Right ventricle myocardium superior (tissue), 1 donor: Measurements from ENCODE around the gene CIC. TPM values are rescaled to one million over a fixed set of nuclear protein-coding genes. Genes with fewer than 3 reads are reported as not detected.
A peak's percentile ranks its signal among the peaks of the same experiment; 100 is the strongest.

Experiments
- ATAC-seq: fragments of 200-7000 bp; cut with Tn5 transposase; one replicate; pipeline ENCODE4 v1.9.1; 2020; ENCODE audit warnings: mild to moderate bottlenecking; ENCODE audit not compliant: poor library complexity
- DNase-seq: peaks from one replicate; pipeline ENCODE4 v3.0.0-alpha.2; 2020
- intact Hi-C: fragments of 100-400 bp; cut with DNase I; formaldehyde crosslinking; loops from one replicate; pipeline ENCODE4 v1.11.2; 2022
- total RNA-seq: library from RNA; stranded (reverse); fragmentation: NEBNext Ultra II Directional; extraction: Animal tissue kit (Norgen Biotek cat#: 25700); gene quantifications from one replicate; pipeline ENCODE4 v1.2.1, GENCODE V29; 2021
- donor health status: DM: no; HTN: yes; CAD: no; lungs with severe emphysema.

Gene CIC
- total RNA-seq, 1 donor from 2014 or later: 33.6 TPM

DNA sequence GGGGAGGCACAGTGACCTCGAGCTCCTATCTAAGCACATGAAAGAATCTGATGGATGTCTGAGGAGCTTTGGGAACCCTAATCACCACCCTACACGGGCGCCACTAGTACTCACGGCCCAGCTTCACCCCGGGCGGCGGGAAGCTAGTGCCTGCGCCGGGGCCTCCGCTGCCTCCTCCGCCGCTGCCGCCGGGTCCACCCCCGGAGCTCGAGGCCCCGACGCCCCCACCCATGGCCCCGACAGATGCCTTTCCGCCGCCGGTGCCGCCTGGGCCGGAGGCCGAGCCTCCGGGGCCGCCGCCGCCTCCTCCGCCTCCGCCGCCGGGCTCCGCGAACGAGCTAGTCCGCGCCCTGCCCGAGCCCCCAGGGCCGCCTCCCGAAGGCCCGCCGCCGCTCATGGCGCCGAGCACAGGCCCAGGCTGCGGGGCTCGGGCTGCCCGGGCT, 27.0 kb upstream of the CIC start:
- ATAC-seq: no peak
- peak; percentile 69 for DNase-seq
- intact Hi-C loops: no loop called here

GRCh38 chr19:42242512-42243409, 26.3 kb upstream of the CIC start, which contains the start of gene GSK3A:
TSS of gene GSK3A (minus strand) at chr19:42242602. CDS start at chr19:42242465, 137 bp downstream.
- peak; percentile 84 for ATAC-seq
- DNase-seq: peak; percentile 99
- intact Hi-C loops: no loop called here

- ATAC-seq (peak; percentile 57), DNase-seq (peak; percentile 95)
- intact Hi-C loops: no loop called here
These were observed 24.5 kb upstream of the CIC start for GRCh38 chr19:42244347-42245220.

GRCh38 chr19:42245231-42245630, 23.8 kb upstream of the CIC start:
- intact Hi-C loops: no loop called here
- DNase-seq: no peak
- ATAC-seq: no peak

DNA sequence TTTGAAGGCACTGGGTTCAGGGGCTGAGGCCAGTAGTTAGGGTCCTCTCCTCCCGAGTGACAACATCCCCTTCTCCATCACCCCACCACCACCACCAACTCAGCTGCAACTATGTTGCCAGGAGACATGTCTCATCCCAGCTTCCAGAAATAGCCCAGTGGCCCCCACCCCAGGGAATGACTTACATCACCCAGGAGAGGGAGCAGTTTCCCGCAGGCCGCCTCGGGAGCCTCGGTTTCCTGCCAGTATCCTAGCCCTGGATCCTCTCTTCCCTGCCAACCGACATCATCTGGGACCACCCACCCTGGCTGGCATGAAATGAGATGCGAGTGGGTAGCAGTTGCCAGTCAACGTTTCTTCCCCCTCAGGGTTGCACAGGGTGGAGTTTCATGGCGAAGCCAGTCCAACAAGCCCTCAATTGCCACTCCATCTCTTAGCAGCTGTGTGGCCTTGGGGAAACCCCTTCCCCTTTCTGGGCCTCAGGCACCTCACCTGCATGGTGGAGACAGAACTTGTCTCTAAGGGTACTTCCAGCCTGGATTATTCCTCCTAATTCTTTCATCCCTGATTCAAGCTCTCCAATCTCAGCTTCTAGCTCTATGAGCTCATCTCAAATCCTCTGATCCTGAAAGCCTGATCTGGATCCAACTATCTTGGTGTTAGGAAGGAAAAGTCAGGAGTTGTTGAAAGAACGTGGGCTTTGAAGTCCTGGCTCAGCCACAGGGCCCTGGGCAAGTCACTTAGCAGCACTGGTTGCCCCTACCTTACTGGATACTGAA, 22.7 kb upstream of the CIC start:
- DNase-seq: peak; percentile 81
- ATAC-seq: peak; percentile 8
- intact Hi-C loops: loop anchor here (2.0 kb wide), 1 partner anchor 34 kb away; no protein-coding TSS in a partner anchor

- ATAC-seq: no peak
- no peak for DNase-seq
- intact Hi-C loops: loop anchor here (2.0 kb wide), 1 partner anchor 34 kb away; no protein-coding TSS in a partner anchor
These were observed 22.0 kb upstream of the CIC start for GRCh38 chr19:42246922-42247639.

DNA sequence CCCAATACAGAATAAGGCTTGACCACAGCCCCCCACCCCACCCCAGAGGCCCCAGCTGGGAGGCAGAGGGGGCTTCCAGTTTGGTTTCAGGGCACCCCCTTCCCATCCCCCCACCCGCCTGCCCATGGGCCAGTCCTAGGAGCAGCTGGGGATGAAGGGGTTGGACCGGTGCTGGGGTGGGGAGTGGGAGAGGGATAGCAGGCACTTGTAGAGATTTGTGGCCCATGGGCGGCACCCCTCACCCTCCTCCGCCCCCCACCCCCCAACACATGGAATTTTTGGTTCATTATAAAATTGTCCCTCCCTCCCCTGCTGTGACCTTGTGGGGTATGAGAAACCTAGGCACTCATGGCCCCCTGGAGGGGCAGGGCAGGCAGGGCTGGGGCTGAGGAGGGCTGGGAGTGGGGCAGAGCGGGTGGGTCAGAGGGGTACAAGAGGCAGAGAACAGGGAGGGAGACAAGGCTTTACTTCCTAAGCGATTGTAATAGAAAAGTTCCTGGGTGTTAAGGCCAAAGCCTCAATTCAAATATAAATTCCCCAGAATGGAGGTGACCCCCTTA, 21.3 kb upstream of the CIC start:
- intact Hi-C loops: loop anchor here (2.0 kb wide), 1 partner anchor 33 kb away; no protein-coding TSS in a partner anchor

GRCh38 chr19:42248270-42249148, 20.5 kb upstream of the CIC start:
- no peak for DNase-seq
- ATAC-seq: no peak

More for the DNA sequence above, 21.3 kb upstream of the CIC start:
- no peak for DNase-seq
- ATAC-seq: no peak

DNA sequence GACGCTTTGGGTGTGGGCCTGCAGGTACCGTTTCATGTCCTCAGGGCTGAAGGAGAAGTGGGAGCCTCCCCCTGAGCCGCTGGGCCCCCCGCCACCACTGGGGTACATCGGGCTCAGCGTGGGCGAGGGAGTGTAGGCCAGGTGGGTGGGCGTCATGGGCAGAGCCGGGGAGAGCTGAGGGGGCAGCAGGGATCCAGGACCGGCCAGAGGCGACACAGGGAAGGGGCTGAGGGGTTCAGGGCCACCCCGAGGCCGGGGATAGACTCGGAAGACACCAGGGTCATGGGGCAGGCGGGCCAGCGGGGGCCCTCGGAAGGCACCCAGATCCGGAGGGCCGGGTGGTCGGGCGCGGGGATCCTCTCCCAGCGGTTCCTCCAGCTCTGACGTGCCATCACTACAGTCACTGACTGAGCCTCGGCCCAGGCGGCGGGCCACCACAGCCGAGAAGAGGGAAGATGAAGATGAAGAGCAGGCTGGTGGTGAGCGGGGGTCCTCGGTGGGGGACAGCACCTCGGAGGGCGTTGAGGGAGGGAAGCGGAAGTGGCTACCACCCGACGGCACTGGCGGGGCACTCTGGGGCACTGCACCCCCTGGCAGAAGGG, 19.8 kb upstream of the CIC start:
- intact Hi-C loops: no loop called here
- no peak for ATAC-seq
- no peak for DNase-seq

More at GRCh38 chr19:42248270-42249148, 20.5 kb upstream of the CIC start:
- intact Hi-C loops: no loop called here

DNA sequence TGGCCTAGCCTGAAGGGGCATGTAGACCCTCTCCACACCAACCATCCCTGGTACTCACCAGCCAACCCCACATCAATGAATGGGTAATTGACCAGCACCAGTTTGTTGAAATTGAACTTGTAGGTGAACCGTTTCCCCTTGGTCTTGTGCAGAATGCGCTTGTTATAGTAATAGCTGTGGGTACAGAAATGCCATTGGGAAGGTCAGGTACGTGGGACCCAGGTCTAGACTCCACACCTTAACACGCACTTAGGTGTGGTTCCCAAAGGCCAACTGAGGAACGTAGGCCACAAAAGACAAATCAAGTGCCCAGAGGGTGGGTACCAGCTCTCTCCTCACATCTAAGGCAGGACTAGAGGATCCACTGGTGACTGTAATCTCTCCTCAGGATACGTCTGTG, 19.3 kb upstream of the CIC start:
- no peak for DNase-seq
- ATAC-seq: no peak
- intact Hi-C loops: no loop called here

DNA sequence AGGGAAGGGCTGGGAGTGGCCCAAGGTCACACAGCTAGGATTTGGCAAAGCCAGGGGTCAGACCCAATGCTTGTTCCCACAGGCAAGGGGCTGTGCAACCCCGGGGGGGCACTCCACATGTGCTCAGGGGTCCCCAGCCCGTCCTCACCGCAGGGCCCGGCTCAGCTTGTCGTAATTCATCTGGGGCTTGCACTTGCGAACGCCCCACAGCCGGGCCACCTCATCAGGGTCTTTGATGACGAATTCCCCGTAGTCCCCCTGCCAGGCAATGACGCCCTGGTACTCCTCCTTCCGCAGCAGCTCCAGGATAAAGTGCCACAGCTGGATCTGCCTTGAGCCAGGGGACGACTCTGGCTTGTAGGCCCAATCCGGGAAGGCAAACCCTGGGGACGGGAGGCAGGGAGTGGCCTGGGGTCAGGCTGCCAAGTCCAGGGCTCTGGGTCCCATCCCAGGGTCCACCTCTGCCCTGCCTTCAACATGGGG, 18.8 kb upstream of the CIC start:
- DNase-seq (no peak), ATAC-seq (no peak)
- intact Hi-C loops: no loop called here

- intact Hi-C loops: no loop called here
- no peak for DNase-seq
- ATAC-seq: no peak
These were observed 18.2 kb upstream of the CIC start for GRCh38 chr19:42250666-42251531.

DNA sequence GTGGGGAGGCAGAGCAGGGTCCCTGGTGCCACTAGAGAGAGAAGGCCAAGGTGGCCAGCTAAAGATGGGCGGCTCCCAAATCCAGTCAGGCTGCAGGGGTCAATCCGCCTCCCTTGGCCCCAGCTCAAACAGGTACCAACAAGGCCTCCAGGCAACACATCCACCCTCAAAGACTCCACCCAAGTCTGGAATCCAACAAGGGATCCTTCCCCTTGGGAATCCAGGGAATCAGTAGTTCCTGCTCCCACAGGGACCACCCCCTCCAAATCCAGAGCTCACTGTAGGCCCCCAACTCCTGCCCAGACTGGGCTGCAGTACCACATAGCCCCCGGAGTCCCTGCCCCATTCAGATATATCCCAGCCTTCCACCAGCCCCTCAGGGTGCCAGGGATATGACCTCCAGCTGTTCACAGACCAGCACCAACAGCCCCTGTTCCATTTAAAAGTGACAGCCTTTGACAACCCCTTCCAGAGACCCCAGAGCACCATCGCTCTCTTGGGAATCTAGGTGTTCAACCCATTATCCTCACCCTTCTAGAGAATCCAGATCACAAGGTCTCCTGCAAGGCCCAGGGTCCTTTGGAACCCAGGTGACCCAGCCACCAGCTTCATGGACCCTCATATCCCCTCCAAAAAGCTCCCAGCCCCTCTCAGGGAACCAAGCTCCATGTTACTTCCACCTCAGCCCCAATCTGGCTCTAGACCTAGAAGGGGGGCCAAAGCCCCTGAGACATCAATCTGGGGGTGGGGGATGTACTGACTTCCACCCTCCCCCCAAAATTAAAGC, 17.3 kb upstream of the CIC start:
- DNase-seq: no peak
- ATAC-seq: no peak
- intact Hi-C loops: no loop called here
